ENCODE data around the gene BGLAP.

DNA sequence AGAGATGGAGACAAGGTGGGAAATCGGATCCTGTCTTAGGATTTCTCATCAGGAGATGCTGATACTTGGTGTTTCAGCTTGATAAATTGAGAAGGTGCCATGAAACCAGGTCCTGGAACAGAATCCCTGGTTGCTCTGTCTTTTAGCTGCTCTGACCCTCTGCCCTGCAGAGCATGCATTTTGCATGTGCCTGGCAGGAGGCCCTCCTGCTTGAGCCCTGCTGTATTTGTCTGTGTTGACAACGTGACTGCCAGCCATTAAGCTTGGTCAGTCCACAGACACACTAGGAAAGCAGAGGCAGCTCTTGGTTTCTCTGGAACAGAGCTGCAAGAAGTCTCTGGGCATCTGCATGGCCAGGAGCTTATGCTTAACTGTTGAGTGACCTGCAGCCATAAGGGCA is 45.5 kb upstream of the BGLAP start:
- TF ChIP-seq, protein P1, sequence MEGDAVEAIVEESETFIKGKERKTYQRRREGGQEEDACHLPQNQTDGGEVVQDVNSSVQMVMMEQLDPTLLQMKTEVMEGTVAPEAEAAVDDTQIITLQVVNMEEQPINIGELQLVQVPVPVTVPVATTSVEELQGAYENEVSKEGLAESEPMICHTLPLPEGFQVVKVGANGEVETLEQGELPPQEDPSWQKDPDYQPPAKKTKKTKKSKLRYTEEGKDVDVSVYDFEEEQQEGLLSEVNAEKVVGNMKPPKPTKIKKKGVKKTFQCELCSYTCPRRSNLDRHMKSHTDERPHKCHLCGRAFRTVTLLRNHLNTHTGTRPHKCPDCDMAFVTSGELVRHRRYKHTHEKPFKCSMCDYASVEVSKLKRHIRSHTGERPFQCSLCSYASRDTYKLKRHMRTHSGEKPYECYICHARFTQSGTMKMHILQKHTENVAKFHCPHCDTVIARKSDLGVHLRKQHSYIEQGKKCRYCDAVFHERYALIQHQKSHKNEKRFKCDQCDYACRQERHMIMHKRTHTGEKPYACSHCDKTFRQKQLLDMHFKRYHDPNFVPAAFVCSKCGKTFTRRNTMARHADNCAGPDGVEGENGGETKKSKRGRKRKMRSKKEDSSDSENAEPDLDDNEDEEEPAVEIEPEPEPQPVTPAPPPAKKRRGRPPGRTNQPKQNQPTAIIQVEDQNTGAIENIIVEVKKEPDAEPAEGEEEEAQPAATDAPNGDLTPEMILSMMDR (IDR thresholded peaks at IDR 0.05; ENCODE audit: low read depth, low read length), result no peak
- TF ChIP-seq POLR2A (IDR thresholded peaks at IDR 0.05; ENCODE audit: extremely low read depth, insufficient read length), result no peak
- no peak for TF ChIP-seq MAX (IDR thresholded peaks at IDR 0.05; ENCODE audit: low read depth, low read length)
- TF ChIP-seq MYC (IDR thresholded peaks at IDR 0.05; ENCODE audit: low read depth, low read length), result no peak
